HG02571 (cell line): ENCODE data around the gene KRT73.

Experiments used
- ATAC-seq: cut with Tn5 transposase; IDR thresholded peaks from one replicate; pipeline ENCODE4 v1.9.1; 2021; ENCODE audit warnings: mild to moderate bottlenecking, moderate library complexity; ENCODE audit not compliant: unreplicated experiment

The KRT73 gene

DNA sequence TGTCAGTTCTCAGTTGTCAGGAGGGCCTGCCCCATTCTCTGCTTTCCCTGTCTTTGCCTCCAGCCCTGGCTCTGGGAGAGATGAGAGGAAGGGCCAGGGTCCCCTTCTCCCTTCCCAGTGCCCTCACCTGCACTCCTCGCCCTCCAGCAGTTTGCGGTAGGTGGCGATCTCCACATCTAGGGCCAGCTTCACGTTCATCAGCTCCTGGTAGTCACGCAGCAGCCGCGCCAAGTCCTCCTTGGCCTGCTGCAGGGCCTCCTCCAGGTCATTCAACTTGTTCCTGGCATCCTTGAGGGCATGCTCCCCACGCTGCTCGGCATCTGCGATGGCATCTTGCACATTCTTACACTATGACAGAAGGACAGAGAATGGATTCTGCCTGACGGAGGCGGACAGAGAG is 28.3 kb upstream of the KRT73 start:
- no peak for ATAC-seq

DNA sequence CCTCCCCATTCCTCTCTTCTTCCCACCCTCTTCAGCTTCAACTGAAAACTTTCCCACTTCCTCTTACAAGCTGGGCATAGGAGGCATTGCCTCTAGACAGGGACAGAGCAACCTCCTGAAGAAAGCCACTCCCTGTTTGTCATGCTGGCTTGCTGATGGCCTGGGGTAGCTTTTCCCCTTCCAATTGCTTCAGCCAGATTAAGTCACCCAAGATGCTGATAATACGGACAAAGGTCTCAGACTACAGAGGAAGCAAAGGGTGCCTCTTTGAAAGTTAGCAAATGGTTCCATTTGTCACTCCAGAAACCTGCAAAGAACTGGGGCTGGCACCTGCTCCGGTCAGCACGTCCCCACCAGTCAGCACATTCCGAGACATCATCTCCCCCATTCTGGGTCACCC is 27.6 kb upstream of the KRT73 start:
- no peak for ATAC-seq

DNA sequence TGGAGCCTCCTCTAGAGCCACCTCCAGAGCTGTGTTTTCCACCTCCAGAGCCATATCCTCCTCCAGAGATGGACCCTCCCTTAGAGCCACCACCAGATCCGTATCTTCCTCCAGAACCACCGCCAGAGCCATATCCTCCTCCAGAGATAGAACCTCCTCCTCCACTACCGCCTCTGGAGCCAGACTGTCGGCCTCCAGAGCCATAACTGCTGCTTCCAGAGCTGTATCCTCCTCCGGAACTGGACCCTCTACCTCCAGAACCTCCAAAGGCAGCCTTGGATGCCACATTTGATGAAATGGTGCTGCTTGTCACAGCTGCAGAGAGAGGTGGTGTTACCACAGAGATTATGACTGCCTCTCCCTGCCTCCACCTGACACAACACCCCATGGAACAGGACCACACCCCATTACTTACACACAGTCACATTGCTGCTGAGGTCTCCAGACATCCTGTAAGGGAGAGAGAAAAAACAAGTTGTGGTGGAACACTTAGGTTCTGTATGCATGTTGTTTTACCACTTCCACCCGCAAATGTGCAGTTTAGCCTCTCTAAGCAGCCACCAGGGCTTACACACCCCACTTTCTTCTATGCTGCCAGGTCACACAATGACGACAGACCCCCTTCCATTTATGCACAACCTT is 26.9 kb upstream of the KRT73 start:
- ATAC-seq: no peak

DNA sequence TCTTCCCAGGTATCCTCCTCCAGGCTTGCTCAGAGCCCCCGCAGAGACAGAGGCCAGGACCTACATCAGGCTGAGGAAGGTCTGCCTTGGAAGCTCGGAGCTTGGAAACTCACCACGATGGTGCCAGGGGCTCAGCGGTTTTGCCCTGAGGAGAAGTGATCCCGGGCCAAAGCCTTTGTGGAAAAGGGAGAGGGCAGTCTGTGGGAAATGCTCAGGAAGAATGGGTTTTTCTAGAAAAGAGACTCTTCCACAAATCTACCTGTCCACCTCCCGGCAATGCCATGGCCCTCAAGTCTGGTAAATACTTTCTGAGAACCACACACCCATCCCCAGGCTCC is 25.7 kb upstream of the KRT73 start:
- no peak for ATAC-seq

DNA sequence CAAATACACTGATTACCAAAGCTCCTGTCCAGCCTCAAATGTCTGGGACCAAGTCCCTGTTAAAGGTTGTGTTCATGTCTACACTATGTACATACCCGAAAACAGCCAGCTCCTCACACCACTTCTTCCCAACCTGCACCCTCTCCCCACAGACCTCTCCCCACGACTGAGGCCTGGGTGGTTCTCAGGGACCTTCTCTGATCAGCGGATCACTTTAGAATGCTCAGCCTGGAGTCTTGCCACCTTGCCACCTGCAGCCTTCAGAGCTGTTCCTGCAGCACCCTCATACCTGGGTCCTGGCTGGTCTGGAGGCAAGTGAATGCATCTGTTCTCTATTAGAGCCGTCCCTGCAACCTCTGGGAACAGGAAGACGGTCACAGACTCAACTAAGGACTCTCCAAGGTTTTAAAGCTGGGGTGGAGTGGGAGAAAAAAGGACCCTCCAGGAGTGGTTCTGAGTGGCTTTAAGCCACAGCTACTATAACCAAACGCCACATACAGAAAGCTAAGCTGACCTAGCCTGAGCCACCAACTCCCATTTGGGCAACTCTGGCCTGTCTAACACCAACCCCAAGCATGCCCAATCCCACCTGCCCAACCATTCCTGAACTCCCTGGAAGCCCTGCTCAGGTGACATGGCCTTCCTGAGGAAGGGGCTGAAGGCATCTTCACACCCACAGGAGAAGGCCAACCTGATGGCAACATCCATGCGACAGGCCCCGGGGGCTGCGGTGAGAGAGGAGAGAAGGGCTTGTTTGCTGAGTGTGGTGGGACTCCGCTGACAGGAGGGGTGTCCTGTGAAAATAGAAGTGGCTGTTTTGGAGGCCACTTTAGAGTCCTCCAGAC is 25.1 kb upstream of the KRT73 start:
- ATAC-seq: no peak

DNA sequence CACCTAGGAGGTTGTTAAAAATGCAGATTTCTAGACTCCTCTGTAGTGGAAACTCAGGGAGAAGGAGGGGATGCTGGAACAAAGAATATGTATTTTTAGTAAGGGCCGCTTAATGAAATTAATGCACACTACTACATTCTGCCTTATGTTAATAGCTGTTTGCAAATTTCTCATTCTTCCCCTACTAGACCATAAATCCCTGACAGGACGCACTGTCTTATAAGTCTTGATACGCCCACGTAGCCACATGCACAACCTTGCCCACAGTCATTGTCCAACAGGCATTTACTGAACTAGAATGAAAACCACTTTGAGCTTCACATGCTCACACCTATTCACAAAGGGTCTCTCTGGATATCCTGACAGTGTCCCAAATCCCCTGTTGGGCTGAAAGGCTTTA is 23.1 kb upstream of the KRT73 start:
- ATAC-seq: no peak

DNA sequence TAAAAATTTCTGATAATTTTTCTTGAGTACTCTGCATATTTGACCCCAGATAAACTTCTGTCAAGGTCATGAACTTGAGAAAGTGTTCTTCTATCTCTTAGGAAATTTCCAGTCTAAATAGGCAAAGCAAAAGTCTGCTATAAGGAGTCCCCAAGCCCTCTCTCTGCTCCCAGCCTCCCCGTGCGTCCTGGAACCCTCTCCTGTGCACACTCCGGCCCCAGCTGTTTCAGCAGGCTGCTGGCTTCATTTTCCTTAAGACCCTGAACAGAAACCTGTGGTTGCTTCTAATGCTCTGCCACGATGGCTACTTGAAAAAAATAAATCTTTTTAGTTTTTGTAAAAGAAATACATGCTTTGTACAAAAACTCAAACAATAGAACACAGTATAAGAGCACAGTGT is 18.9 kb upstream of the KRT73 start:
- no peak for ATAC-seq

DNA sequence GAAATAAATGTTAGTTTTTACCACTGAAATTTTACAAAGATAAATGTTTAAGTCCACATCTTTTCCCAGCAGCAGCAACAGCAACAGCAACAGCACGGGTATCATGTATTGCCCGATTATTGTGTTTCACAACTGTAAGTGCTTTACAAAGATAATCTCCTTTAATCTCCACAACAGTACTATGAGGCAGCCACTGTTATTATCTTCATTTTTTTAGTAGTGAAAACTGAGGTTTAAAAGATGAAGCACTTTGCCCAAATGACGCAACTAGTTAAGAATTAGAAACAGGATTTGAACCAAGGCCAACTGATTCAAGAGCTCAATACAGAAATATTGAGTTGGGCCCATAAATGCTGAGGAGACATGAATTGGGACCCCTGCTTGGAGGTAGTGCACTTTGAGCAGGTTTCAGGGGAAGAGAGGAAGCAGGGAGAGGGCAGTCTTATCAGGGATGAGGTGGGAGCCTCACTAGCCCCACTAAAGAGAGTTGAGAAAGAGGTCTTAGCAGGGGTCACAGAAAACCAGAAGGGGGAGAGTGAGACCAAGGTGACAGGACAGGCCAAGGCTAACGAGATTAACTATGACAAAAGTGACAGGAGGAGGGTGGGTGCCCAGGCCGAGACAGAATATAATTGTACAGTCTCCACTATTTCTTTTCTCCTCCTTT is 18.4 kb upstream of the KRT73 start:
- no peak for ATAC-seq

DNA sequence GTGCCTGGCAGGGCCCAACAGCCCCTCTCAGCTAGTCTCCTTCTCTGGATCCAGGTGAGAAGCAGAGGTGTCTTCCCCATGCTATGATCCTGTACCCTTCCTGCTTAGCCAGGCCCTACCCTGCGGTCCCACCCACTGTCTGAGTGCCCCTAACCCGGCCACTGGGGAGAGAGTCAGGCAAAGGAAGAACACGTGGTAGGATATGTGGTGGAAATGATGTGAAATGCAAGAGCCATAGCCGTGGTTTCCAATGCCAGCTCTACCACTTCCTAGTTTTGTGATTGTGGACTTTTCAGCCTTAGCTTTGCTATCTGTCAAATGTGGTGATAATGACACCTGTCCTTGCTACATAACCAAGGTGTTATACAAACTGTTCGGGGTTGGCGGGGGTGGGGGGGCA is 17.8 kb upstream of the KRT73 start:
- ATAC-seq: no peak

DNA sequence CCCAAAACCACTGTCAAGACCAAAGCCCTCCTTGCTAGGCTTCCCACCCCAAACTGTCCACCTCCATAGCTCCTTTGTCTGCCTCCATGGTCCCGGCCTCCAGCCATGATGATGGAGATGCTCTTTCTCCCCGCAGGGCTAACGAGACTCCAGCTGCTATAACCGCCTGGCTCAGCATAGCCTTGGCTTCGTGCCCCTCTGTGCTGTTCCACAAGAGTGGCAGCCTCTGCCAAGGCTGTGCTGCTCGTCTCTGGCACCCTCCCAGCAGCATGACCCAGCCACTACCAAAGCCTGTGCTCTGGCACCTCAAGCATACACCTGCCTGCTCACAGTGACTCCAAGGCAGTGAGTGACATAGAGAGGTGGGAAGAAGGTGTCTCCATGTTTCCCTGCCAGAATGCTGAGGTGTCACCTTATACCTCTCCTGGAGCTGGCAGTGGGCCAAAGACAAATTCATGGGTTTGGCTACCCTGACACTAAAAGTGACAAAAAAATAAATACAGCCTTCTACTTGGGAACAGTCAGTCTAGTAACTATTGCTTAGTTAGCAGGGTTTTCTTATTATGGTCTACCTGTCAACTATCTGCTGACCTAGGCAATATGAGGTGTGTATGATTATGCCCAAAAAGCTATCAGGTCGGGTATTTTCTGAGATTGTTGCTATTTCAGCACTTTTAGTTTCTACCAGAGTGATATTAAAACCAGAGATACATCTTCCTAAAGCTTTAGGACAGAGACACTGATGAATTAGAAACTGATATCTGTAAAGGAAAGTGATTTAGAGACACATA is 16.1 kb upstream of the KRT73 start:
- ATAC-seq: no peak

DNA sequence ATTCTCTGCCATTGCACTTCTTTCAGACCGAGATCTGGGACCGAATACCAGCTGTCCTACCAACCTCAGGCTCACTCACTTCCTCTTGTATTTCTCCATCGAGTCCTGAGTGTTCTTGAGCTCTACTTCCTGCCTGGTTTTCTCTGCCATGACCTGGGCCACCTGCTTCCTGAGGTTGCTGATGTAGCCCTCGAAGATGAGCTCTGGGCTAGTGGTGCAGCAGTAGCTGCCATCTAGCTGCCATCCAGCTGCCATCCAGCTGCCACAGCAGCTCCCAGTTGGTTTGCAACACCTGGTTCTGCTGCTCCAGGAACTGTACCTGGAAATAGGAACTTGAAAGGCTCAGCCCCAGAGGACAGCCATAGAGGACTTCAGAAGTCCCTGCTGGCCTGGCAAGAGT is 15.0 kb upstream of the KRT73 start:
- no peak for ATAC-seq

DNA sequence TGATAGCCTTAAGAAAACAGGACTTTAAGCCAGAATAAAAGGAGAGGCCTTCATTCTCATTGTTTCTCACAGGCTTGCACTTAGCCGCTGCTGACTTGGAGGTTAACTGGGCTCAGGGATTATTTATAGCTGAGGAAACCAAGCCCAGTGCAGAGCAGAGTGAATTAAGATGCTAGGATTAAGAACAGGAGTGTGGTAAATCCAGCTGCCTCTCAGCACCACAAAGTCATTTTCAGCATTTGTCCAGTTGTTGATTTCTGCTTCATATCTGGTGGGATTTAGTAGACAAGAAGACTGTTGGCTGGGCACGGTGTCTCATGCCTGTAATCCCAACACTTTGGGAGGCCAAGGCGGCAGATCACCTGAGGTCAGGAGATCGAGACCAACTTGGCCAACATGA is 14.3 kb upstream of the KRT73 start:
- ATAC-seq: no peak

DNA sequence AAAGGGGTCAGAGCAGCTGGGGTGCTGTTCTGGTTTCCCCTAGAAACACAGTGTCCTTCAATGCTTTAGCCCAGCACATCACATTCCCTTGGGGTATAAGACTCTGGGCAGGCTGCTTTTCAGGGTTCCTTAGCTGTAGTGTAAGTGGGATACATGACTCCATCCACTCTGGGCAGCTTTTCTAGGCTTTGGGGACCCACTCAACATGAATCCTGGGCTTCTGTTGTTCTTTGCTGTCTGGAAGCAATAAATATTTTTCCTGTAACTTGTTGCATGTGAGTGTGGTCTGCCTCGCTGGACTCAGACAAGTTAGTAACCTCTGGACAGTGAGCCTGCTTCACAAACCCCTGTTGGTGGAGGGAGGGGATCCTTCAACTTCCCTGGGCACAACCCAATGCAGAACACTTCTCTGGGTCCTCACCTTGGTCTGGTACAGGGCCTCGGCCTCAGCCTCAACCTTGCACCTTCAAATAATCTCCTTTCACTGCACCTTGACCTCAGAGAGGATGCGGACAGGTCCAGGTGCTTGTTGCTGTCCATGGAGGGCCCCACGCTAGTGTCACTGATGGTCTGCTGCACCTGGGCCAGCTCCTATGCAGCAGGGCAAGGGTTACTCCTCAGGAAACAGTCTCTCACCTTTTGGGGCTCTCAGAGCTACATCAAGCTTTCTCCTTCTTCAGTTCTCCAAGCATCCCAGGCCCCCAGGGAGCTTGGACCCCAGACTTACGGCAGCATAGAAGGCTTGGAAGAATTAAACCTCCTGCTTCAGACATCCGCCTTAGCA is 13.5 kb upstream of the KRT73 start:
- ATAC-seq: no peak

DNA sequence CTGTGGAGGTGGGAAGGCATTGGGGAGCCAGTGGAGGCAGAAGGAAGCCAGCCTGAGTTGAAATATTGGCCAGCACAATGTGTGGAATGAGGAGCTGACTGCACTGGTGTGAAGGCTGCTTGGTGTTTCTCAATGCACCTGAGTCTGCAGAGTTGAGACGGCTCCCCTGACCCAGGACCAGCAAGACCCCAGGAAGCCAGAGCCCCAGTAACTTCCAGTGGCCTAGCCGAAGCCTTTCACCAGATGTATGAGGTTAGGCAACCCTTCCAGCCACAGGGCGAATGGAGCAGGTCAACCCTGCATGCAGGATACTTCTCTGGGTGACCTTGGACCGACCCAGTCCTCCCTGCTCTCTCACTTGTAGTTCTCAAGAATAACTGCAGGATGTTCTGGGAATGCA is 12.9 kb upstream of the KRT73 start:
- ATAC-seq: no peak

DNA sequence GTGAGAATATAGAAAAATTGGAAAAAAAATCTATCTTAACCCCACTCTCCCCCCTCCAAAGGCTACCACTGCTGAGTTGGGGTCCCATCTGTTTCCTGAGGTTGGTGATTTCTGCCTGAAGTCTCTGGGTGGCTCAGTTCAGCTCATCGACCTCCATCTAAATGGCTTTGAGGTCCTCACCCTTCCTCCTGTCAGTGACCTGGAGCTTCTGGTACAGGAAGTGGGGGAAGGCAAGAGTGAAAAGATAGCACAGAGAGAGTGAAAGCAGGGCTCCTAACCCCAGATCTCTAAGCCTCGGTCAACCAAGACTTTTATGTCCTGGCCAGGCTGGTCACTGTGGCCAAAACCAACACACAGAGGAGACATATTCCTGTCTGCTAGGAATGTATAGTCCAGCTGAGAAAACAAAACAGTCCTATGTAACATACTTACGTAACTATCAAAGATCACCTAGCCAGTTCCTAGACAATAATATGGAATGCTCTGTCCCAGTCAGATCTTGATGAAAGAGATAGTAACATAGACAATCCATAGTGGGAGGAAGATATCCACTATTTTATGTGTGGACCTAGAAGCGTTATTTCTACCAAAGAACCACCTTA is 12.3 kb upstream of the KRT73 start:
- ATAC-seq: no peak

DNA sequence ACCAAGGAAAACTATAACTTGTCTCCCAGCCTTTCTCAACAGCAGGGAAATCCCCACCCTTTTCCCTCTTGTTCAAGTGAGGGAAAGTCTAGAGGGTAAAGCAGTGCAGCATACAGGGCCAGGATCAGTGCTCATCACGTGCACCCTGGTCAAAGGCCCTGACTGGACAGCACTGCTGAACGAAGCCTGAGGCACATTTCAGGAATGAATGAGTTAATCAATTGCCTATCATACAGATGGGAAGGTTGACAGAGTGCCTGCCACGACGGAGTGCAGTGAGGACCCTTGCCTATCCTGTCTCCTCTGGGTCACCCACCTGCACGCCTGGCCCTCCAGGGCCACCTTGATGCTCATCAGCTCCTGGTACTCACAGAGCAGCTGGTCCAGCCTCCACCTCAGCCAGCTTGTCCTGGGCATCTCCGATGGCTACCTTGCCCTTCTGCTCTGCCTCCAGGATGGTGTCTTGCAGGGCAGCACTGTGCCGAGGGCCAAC is 11.7 kb upstream of the KRT73 start:
- ATAC-seq: no peak

DNA sequence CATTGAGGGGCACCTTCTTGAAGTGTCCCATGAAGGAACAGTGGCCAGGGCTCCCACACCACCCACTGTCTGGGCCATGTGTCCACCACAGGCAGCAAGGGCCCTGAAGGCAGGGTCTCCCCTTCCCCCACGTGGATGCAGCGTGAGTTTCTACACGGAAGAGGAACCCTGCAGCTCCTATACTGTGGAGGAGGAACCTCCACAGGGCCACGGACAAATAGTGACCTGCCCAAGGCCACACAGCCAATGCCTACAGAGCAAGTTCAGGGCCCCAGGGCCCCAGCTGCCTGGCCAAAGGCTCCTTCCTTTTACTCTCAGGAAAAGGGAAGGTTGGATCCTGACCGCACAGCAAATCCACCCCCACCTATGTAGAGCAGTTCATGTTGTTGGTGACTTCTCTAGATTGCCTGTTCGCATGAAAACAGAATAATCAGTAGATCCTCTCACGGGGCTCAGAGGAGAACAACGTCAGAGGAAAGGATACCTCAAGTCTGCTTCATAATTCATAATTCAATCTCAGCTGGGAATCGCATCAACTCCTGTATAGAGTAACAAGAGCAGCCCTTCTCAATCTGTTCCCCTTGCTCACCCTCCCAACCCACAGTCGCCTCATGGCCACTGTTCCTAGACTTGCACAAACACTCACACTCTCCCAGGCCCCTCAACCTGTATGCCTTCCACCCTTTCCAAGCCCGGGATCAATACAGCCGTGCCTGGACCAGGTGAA is 11.1 kb upstream of the KRT73 start:
- no peak for ATAC-seq

DNA sequence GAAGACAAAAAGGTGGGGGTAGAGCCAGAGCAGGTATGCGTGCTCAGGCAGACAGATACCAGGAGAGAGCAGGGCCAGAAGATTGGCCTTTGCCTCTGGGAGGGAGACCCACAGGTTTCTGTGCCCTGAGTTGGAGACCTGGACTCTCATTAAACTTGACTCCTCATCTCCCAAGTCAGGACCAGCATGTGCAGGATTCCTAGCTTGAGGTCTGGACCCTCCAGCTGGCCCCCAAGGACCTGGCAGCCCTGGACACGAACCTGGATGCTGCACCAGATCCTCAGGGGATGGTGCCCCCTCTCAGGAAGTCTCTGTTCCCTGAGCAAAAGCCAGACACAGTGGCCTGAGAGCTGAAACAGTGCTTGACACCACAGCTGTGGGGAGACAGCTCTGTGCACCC is 10.5 kb upstream of the KRT73 start:
- no peak for ATAC-seq

DNA sequence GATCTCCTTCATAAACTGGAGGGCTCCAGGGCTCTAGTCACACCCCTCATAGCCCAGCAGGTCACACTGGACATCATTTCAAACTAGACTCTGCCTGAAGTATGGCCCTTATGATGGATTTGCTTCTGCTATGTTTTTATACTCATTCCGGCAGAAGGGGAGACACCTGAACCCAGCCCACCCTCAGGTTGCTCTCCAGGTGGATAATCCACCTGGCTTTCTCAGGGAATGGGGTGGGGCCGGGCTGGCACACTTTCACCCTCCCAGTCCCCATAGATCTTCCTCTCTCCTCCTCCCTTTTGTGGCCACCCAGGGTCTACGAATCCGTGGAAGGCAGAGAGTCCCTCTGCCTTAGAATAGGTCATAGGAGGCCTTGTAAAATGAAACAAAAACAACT is 9.8 kb upstream of the KRT73 start:
- no peak for ATAC-seq
